HCEC 1CT (cell line): Measurements from ENCODE around the gene RLF.

ENCODE experiments used
- DNase-seq: peaks from one replicate; pipeline ENCODE4 v3.0.0-alpha.2; 2017

Gene RLF

DNA sequence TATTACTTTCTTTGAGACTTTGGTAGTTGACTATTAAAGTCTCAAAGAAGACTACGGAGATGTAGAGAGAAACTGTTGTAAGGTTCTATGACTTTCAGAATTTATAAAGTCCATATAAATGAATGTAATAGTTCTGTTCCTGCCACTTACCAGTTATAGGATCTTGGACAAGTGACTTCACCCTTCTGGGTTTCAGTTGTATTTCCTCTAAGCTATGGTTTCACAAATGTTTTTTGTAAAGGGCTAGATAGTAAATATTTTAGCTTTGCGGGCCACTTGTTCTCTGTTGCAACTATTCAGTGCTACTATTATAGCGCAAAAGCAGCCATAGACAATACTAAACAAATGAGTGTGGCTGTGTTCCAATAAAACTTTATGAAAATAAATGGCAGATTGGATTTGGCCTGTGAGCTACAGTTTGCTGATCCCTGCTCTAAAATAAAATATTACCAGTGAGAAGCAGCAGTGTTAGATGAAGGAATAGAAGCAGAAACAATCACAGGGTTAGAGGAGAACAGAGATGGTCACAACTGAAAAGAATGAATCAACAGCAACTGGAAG is 111.5 kb downstream of the RLF start:
- DNase-seq = no peak

DNA sequence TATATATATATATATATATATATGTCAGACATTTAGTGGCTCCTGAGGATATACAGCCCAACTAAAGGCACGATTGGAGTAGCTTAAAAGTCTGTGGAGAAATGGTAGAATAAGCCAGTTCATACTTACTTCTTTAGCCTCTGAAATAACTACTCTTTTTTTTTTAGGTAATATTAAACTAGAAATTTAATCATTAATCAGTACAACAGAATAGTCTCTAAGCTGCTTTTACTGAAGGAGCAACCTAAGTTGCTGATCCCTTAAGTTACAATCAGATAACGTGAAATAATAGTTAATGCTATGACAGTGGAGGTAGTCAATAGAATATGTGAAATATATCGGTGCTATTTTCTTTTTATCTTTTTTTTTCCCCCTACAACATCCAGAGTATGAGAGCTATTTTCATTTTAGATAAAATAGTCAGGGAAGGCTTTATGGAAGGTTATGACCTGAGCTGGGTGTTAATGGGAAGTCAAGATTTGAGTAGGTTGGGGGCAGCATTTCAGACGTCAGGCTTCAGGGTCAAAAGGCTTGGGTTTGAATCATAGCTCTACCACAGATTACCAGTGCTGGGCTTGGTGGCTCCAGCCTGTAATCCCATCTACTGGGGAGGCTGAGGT is 112.5 kb downstream of the RLF start:
- DNase-seq = no peak

- no peak for DNase-seq
Observed at GRCh38 chr1:40274331-40274730, 113.1 kb downstream of the RLF start.

DNA sequence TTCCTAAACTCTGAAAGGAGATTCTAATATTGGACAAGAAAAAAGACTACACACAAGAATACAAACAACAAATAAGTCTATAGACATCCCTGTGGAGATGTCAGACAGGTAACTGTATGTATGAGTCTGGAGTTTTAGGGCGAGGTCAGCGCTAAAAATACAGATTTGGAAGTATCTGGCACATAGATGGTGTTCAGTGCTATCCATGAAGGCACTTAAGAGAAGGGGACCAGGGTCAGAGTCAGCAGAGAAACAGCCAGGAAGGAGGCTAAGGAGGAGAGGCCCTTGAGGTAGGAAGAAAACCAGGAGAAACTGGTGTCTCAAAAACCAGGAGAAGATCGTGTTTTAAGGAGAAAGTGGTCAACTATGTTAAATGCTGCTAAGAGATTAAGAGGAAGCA is 114.9 kb downstream of the RLF start:
- DNase-seq = no peak

DNA sequence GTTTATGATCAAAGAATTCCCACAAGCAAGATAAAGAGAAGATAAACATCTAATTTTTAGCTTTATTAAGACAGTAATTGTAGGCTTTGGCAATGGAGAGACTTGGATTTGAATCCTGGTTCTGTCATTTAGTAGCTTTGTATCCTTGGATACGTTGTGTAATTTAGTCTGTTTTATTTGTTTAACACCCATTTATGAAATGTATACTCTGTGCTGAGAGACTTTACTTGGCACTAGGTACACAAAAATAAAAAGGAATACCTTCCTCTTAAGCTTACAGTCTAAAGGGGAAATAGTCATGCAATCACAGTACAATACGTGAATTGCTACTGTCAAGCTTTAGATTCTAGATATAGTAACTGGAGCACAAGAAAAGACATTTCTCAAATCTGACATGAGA is 120.7 kb downstream of the RLF start:
- DNase-seq = no peak
